ENCODE data around the gene DSC2. TPM values are rescaled to one million over a fixed set of nuclear protein-coding genes. Genes with fewer than 3 reads are reported as not detected.

Gene DSC2
- total and polyA plus RNA-seq, 8 donors = 0.58 to 47.0 (median 9.2) TPM

DNA sequence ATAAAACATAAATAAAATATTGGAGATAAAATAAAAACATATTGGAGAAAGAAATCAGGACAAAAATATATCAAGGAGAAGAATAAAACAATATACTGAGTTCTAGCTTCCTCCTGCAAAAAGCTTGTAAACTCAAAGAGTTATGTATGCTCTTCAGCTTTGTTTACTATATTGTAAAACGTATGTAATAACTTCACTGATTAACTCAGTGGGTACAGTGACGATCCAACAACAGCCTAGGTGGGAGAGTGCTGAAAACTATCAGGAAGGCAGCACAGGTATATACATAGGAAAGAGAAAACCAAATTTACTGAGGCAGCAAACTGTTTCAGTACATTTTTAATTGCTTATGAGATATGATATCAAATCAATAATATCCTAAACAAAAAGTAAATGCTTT is 8.3 kb downstream of the DSC2 start:
- no peak overlapping the region for H3K27ac ChIP-seq
- intact Hi-C loops (cut with DNase I; ENCODE audit: low total_unique reads) = no loop called here

GRCh38 chr18:31093294-31093693 is 8.9 kb downstream of the DSC2 start:
- WGBS, 5 donors = 83 to 96% (median 92%) methylated on average over 3 of the region's 3 CpGs
- Histone ChIP-seq H3K9me3 (peaks cover 0 to 4% (median 0%) of the 10 kb centered on the region in 4 donors), H3K36me3 (peaks cover 0 to 20% (median 0%) of the 10 kb centered on the region in 4 donors), H3K4me1 (no peaks in the 10 kb centered on the region), H3K27me3 (no peaks in the 10 kb centered on the region), H3K4me3 (no peak overlapping the region), H3K27ac (no peak overlapping the region)
- TF ChIP-seq EP300 (IDR thresholded peaks at IDR 0.05) = no peak
- TF ChIP-seq, protein P1, sequence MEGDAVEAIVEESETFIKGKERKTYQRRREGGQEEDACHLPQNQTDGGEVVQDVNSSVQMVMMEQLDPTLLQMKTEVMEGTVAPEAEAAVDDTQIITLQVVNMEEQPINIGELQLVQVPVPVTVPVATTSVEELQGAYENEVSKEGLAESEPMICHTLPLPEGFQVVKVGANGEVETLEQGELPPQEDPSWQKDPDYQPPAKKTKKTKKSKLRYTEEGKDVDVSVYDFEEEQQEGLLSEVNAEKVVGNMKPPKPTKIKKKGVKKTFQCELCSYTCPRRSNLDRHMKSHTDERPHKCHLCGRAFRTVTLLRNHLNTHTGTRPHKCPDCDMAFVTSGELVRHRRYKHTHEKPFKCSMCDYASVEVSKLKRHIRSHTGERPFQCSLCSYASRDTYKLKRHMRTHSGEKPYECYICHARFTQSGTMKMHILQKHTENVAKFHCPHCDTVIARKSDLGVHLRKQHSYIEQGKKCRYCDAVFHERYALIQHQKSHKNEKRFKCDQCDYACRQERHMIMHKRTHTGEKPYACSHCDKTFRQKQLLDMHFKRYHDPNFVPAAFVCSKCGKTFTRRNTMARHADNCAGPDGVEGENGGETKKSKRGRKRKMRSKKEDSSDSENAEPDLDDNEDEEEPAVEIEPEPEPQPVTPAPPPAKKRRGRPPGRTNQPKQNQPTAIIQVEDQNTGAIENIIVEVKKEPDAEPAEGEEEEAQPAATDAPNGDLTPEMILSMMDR (IDR thresholded peaks at IDR 0.05) = no peak
- TF ChIP-seq POLR2AphosphoS5 (IDR thresholded peaks at IDR 0.05) = no peak
- TF ChIP-seq POLR2A (IDR thresholded peaks at IDR 0.05) = no peak
- no peak for DNase-seq
- intact Hi-C loops (cut with DNase I; ENCODE audit: low total_unique reads) = no loop called here

More for the DNA sequence above, 8.3 kb downstream of the DSC2 start:
- H3K4me3 ChIP-seq = no peak overlapping the region
- H3K36me3 ChIP-seq = peaks cover 0 to 20% (median 0%) of the 10 kb centered on the region in 4 donors
- 51 to 60% (median 54%) methylated on average over 2 of the region's 2 CpGs for WGBS, 5 donors
- H3K9me3 ChIP-seq = peaks cover 0 to 4% (median 0%) of the 10 kb centered on the region in 4 donors
- no peak for TF ChIP-seq POLR2AphosphoS5 (IDR thresholded peaks at IDR 0.05)
- TF ChIP-seq EP300 (IDR thresholded peaks at IDR 0.05) = no peak
- TF ChIP-seq, protein P1 (IDR thresholded peaks at IDR 0.05) = no peak
- no peak for TF ChIP-seq POLR2A (IDR thresholded peaks at IDR 0.05)
- DNase-seq = no peak
- H3K4me1 ChIP-seq = no peaks in the 10 kb centered on the region
- no peaks in the 10 kb centered on the region for H3K27me3 ChIP-seq

GRCh38 chr18:31091350-31091749 is 10.9 kb downstream of the DSC2 start:
- peaks cover 0 to 4% (median 0%) of the 10 kb centered on the region in 4 donors for H3K9me3 ChIP-seq
- no peak overlapping the region for H3K27ac ChIP-seq
- peaks cover 0 to 31% (median 0%) of the 10 kb centered on the region in 4 donors for H3K36me3 ChIP-seq
- TF ChIP-seq POLR2A (IDR thresholded peaks at IDR 0.05) (no peak), POLR2AphosphoS5 (IDR thresholded peaks at IDR 0.05) (no peak), EP300 (IDR thresholded peaks at IDR 0.05) (no peak)
- TF ChIP-seq, protein P1 (IDR thresholded peaks at IDR 0.05) = no peak
- no peak overlapping the region for H3K4me3 ChIP-seq
- DNase-seq = no peak
- intact Hi-C loops (cut with DNase I; ENCODE audit: low total_unique reads) = no loop called here
- no peaks in the 10 kb centered on the region for H3K27me3 ChIP-seq
- no peaks in the 10 kb centered on the region for H3K4me1 ChIP-seq
- 67 to 79% (median 73%) methylated on average over 1 of the region's 1 CpG for WGBS, 5 donors

GRCh38 chr18:31088532-31088931 is 13.7 kb downstream of the DSC2 start:
- no peaks in the 10 kb centered on the region for H3K27me3 ChIP-seq
- H3K9me3 ChIP-seq = peaks cover 0 to 4% (median 0%) of the 10 kb centered on the region in 4 donors
- H3K27ac ChIP-seq = no peak overlapping the region
- TF ChIP-seq POLR2A (IDR thresholded peaks at IDR 0.05) (no peak), POLR2AphosphoS5 (IDR thresholded peaks at IDR 0.05) (no peak), EP300 (IDR thresholded peaks at IDR 0.05) (no peak)
- TF ChIP-seq, protein P1 (IDR thresholded peaks at IDR 0.05) = no peak
- H3K4me3 ChIP-seq = no peak overlapping the region
- no peaks in the 10 kb centered on the region for H3K4me1 ChIP-seq
- DNase-seq = no peak
- WGBS, 5 donors = 85 to 96% (median 91%) methylated on average over 3 of the region's 3 CpGs
- intact Hi-C loops (cut with DNase I; ENCODE audit: low total_unique reads) = no loop called here
- H3K36me3 ChIP-seq = peaks cover 0 to 31% (median 0%) of the 10 kb centered on the region in 4 donors
